HepG2 (cell line): ENCODE results near the gene MGMT. TPM values are rescaled to one million over a fixed set of nuclear protein-coding genes. Genes with fewer than 3 reads are reported as not detected.

Experiments
- AGO1 ChIP-seq: fragments of 200-400 bp; formaldehyde crosslinking; IDR thresholded peaks from 2 replicates; pipeline ENCODE4 v1.6.1; 2017; ENCODE audit warnings: mild to moderate bottlenecking, low read depth, low read length, moderate library complexity; ENCODE audit not compliant: poor library complexity, severe bottlenecking
- CBX2 ChIP-seq, 2 experiments: fragments of 200-600 bp in 1 of 2; sonication (generic); formaldehyde crosslinking in 1 of 2; IDR thresholded peaks; 2 replicates each; pipeline versions ENCODE4 v1.7.0 to v1.8.1; 2018 to 2022; ENCODE audit warnings: low read depth in 2 of 2, low read length in 1 of 2, mild to moderate bottlenecking in 1 of 2, missing genetic modification reagents in 1 of 2
- ETV5 ChIP-seq: IDR thresholded peaks from 2 replicates; pipeline ENCODE4 v1.6.1; 2018; ENCODE audit warnings: missing biosample characterization, missing genetic modification reagents, inconsistent platforms, borderline replicate concordance
- HNF4G ChIP-seq, 2 experiments: sonication (generic) in 1 of 2; formaldehyde crosslinking in 1 of 2; IDR thresholded peaks; 2 replicates each; pipeline versions ENCODE4 v1.4.0 to v1.6.1; 2011 to 2020; ENCODE audit warnings: borderline replicate concordance in 2 of 2, low read depth in 2 of 2, mild to moderate bottlenecking in 2 of 2, low read length in 1 of 2, missing genetic modification reagents in 1 of 2, moderate library complexity in 1 of 2
- IRF1 ChIP-seq: sonication (generic); formaldehyde crosslinking; IDR thresholded peaks from 2 replicates; pipeline ENCODE4 v1.4.0; 2020; ENCODE audit warnings: low read depth, mild to moderate bottlenecking, missing genetic modification reagents
- KAT2B ChIP-seq: fragments of 150-350 bp; IDR thresholded peaks from 2 replicates; pipeline ENCODE4 v1.6.1; 2014; ENCODE audit warnings: low read depth, low read length, borderline replicate concordance
- KAT8 ChIP-seq: IDR thresholded peaks from 2 replicates; pipeline ENCODE4 v1.6.1; 2016; ENCODE audit warnings: missing genetic modification reagents, missing compliant biosample characterization
- PPARG ChIP-seq: conservative IDR thresholded peaks from 2 replicates; pipeline ENCODE4 v1.6.1; 2016; ENCODE audit warnings: missing biosample characterization, missing genetic modification reagents
- TSC22D2 ChIP-seq: sonication (generic); formaldehyde crosslinking; IDR thresholded peaks from 2 replicates; pipeline ENCODE4 v1.5.1; 2020; ENCODE audit warnings: missing genetic modification reagents, mild to moderate bottlenecking, borderline replicate concordance
- ZKSCAN5 ChIP-seq: sonication (generic); formaldehyde crosslinking; IDR thresholded peaks from 2 replicates; pipeline ENCODE4 v1.5.1; 2020; ENCODE audit warnings: mild to moderate bottlenecking, missing genetic modification reagents
- ZNF280B ChIP-seq: sonication (generic); formaldehyde crosslinking; IDR thresholded peaks from 2 replicates; pipeline ENCODE4 v1.5.0; 2020; ENCODE audit warnings: missing genetic modification reagents, mild to moderate bottlenecking, borderline replicate concordance
- ZNF644 ChIP-seq: IDR thresholded peaks from 2 replicates; pipeline ENCODE4 v1.6.1; 2016; ENCODE audit warnings: low read depth
- ZNF672 ChIP-seq: sonication (generic); formaldehyde crosslinking; IDR thresholded peaks from 2 replicates; pipeline ENCODE4 v1.8.1; 2022; ENCODE audit warnings: missing genetic modification reagents
- polyA plus RNA-seq, 8 experiments: library from polyadenylated mRNA; depleted of rRNA in 3 of 8; stranded (reverse) in 7 of 8; unstranded in 1 of 8; fragments of >200 nt; fragmentation: Illumina TruSeq in 4 of 8; extraction: Trizol in 4 of 8; gene quantifications; 2 replicates each; pipeline versions ENCODE4 v1.2.1 to v1.2.3, GENCODE V29; 2011 to 2016; ENCODE audit warnings: low read depth in 4 of 8, missing spikeins in 1 of 8, mixed read lengths in 1 of 8; ENCODE audit not compliant: insufficient read depth in 1 of 8
- total RNA-seq, 5 experiments: library from RNA; depleted of rRNA; stranded (reverse); fragments of >200 nt; fragmentation: Illumina TruSeq; extraction: Trizol; gene quantifications; 2 replicates each; pipeline ENCODE4 v1.2.3, GENCODE V29; 2016; ENCODE audit warnings: low read depth in 1 of 5
- TF ChIP-seq, protein P1 (sequence below): sonication (generic); formaldehyde crosslinking; conservative IDR thresholded peaks from 2 replicates; pipeline ENCODE4 v1.4.0; 2020; ENCODE audit warnings: mild to moderate bottlenecking, missing genetic modification reagents, moderate library complexity
- TF ChIP-seq, protein P2 (sequence below): sonication (generic); formaldehyde crosslinking; IDR thresholded peaks from 2 replicates; pipeline ENCODE4 v1.4.0; 2020; ENCODE audit warnings: missing genetic modification reagents

MGMT gene
- total and polyA plus RNA-seq, 2 of the 13 experiments (the other 11 are each of a cell fraction or from before 2014, with no cell fraction given), result 12.0 to 19.5 TPM

DNA sequence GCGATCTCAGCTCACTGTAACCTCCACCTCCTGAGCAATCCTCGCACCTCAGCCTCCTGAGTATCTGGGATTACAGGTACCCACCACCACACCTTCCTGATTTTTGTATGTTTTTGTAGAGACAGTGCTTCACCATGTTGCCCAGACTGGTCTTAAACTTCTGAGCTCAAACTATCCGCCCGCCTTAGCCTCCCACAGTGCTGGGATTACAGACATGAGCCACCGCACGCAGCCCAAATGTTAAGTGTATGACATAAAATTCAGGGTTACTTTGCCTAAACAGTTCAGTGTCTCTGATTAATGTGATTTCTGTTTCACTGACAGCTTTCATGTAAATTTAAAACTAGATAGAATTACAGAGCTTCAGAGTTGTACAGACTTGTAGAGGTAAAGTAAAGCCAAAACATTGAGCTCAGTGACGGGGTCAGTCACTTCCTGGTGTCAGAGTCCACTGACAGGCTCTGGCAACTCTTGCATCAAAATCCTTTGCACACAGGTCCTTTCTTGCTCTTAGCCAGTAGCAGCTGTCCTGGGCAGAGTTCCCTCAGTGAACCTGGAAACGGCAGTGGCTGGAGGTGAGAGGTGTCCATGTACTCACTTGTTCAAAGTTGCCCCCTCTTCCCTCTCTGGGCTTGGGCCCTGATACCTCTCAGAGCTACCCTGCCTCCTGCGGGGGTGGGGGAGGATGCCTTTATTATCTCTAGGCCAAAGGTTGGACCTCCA, 33.7 kb downstream of the MGMT start (continued):
- TF ChIP-seq ZNF280B (CRISPR knock-in tag) (no peak), ETV5 (CRISPR knock-in tag) (peak; percentile 29; the same call in 1 of the 2 replicates), IRF1 (CRISPR knock-in tag) (no peak), AGO1 (no peak), KAT2B (no peak), ZNF672 (CRISPR knock-in tag) (no peak), HNF4G (IDR thresholded peaks at IDR 0.05; ENCODE audit: borderline replicate concordance, low read depth, low read length) (peak; percentile 46; the same call in 1 of the 2 replicates), HNF4G (CRISPR knock-in tag; IDR thresholded peaks at IDR 0.05; ENCODE audit: borderline replicate concordance, low read depth) (no peak), TSC22D2 (no peak), KAT8 (CRISPR knock-in tag) (no peak), ZKSCAN5 (peak; percentile 49; the same call in 1 of the 2 replicates), CBX2 (IDR thresholded peaks at IDR 0.05; ENCODE audit: low read depth, low read length) (no peak), CBX2 (CRISPR knock-in tag; IDR thresholded peaks at IDR 0.05; ENCODE audit: low read depth) (no peak), PPARG (CRISPR knock-in tag) (0 out of 2 replicates have a peak, but pooled peaks have one; percentile 50), ZNF644 (CRISPR knock-in tag) (0 out of 2 replicates have a peak, but pooled peaks have one; percentile 20)
- TF ChIP-seq, protein P1, sequence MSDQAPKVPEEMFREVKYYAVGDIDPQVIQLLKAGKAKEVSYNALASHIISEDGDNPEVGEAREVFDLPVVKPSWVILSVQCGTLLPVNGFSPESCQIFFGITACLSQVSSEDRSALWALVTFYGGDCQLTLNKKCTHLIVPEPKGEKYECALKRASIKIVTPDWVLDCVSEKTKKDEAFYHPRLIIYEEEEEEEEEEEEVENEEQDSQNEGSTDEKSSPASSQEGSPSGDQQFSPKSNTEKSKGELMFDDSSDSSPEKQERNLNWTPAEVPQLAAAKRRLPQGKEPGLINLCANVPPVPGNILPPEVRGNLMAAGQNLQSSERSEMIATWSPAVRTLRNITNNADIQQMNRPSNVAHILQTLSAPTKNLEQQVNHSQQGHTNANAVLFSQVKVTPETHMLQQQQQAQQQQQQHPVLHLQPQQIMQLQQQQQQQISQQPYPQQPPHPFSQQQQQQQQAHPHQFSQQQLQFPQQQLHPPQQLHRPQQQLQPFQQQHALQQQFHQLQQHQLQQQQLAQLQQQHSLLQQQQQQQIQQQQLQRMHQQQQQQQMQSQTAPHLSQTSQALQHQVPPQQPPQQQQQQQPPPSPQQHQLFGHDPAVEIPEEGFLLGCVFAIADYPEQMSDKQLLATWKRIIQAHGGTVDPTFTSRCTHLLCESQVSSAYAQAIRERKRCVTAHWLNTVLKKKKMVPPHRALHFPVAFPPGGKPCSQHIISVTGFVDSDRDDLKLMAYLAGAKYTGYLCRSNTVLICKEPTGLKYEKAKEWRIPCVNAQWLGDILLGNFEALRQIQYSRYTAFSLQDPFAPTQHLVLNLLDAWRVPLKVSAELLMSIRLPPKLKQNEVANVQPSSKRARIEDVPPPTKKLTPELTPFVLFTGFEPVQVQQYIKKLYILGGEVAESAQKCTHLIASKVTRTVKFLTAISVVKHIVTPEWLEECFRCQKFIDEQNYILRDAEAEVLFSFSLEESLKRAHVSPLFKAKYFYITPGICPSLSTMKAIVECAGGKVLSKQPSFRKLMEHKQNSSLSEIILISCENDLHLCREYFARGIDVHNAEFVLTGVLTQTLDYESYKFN (CRISPR knock-in tag), result peak; percentile 52; the same call in 1 of the 2 replicates
- TF ChIP-seq, protein P2, sequence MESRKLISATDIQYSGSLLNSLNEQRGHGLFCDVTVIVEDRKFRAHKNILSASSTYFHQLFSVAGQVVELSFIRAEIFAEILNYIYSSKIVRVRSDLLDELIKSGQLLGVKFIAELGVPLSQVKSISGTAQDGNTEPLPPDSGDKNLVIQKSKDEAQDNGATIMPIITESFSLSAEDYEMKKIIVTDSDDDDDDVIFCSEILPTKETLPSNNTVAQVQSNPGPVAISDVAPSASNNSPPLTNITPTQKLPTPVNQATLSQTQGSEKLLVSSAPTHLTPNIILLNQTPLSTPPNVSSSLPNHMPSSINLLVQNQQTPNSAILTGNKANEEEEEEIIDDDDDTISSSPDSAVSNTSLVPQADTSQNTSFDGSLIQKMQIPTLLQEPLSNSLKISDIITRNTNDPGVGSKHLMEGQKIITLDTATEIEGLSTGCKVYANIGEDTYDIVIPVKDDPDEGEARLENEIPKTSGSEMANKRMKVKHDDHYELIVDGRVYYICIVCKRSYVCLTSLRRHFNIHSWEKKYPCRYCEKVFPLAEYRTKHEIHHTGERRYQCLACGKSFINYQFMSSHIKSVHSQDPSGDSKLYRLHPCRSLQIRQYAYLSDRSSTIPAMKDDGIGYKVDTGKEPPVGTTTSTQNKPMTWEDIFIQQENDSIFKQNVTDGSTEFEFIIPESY (CRISPR knock-in tag), result no peak
